Astrocyte (in vitro differentiated cells and primary cell): Measurements from ENCODE around the gene TNFRSF1B.

Source experiments
- EZH2 ChIP-seq: IDR thresholded peaks from 2 replicates; pipeline ENCODE4 v1.6.1; 2012; ENCODE audit warnings: mild to moderate bottlenecking, low read length, inconsistent platforms; ENCODE audit not compliant: insufficient read depth
- TF ChIP-seq, protein P1 (sequence below): IDR thresholded peaks from 2 replicates; pipeline ENCODE4 v1.5.1; 2011; ENCODE audit warnings: low read depth, mild to moderate bottlenecking, inconsistent platforms, low read length, moderate library complexity; ENCODE audit not compliant: insufficient read depth

DNA sequence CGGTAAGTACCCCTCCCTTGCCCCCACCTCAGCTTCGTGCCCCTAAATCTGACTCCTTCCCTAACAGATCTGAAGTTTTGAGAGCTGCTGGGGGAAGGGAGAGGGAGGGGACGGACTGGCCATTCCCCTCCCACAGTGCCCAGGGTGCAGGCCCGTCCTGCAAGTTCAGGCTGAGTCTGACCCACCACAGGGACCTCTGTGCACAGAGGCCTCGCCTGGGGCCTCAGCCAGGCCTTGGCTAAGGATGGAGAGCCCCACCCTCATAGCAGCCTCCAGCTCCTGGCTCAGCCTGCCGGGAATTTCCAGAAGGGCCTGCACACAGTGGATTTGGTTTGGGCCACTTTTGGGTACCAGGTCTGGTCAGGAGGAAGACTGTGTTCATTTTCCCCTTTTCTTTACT lies 31.2 kb upstream of the TNFRSF1B start:
- TF ChIP-seq, protein P1, sequence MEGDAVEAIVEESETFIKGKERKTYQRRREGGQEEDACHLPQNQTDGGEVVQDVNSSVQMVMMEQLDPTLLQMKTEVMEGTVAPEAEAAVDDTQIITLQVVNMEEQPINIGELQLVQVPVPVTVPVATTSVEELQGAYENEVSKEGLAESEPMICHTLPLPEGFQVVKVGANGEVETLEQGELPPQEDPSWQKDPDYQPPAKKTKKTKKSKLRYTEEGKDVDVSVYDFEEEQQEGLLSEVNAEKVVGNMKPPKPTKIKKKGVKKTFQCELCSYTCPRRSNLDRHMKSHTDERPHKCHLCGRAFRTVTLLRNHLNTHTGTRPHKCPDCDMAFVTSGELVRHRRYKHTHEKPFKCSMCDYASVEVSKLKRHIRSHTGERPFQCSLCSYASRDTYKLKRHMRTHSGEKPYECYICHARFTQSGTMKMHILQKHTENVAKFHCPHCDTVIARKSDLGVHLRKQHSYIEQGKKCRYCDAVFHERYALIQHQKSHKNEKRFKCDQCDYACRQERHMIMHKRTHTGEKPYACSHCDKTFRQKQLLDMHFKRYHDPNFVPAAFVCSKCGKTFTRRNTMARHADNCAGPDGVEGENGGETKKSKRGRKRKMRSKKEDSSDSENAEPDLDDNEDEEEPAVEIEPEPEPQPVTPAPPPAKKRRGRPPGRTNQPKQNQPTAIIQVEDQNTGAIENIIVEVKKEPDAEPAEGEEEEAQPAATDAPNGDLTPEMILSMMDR, result no peak
- no peak for TF ChIP-seq EZH2
